GM18861 (cell line): ENCODE measurements around the gene RND1.
"Not testable (repeated sequence)": the region's sequence is repeated elsewhere in the genome, so short reads cannot be mapped to it uniquely, and the experiment has no call there.

ENCODE experiments used
- ATAC-seq: cut with Tn5 transposase; IDR thresholded peaks from one replicate; pipeline ENCODE4 v1.9.1; 2021; ENCODE audit not compliant: unreplicated experiment

RND1 gene

DNA sequence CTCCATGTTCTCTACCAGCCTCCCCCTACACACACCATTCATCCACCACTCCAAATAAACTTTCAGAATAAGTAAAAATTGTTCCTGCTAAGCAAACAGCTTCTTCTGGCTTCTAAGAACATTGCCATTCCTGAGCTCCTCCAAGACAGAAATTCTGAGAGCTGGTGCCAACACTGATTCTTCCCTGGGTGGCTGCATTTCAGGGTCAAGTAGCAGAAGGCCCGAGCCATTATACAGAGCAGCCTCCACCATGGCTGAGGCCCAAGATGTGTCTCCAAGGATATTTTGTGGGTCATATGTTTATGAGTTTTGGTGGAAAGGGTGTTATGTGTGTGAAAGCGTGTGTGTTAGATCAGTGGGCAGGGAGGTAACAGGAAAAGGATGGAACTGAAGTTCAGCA is 3.5 kb upstream of the RND1 start:
- no peak for ATAC-seq

GRCh38 chr12:48868451-48868850 is 2.8 kb upstream of the RND1 start:
- ATAC-seq, result no peak

DNA sequence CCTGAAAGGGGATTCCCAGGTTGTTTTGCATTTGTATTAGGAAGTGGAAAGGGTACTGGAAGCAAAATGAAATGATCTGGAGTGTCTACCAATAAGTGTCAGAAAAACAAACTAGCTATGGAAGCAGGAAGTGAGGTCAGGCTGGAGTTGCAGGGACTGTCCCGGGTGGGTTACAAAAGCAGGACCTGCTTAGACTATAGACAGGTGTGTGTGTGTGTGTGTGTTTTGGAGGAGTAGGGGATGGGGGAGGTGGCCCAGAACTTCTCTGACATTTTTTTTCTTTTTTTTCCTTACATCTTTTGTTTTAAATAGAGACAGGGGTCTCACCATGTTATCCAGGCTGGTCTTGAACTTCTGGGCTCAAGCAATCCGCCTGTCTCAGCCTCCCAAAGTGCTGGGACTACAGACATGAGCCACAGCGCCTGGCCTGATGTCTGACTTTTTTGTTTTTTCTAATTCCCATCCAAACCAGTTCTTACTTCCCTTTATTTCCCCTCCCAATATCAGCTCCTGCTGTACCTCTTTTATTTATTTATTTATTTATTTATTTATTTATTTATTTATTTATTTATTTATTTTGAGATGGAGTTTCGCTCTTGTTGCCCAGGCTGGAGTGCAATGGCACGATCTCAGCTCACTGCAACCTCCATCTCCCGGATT is 512 bp upstream of the RND1 start:
- no peak for ATAC-seq

GRCh38 chr12:48863291-48863690 is 2.4 kb downstream of the RND1 start:
- no peak for ATAC-seq

DNA sequence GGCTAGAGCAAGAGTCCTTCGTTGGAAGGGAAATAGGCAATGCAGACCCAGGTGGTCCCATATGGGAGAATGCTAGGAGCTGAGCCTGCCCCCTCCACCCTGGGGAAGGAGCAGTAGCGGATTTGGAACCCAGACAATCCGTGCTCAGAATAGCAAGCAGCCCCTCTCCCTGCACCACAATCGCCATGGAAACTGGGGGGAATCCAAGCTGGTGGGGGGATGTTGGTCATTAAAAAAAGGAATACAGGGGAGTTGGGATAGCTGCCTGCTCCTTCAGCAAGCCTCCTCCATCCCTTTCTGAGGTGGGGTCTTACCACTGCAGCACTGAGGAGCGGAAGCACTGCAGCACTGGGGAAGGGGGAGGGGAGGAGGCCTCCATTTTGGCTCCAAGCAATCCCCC is 2.9 kb downstream of the RND1 start:
- no peak for ATAC-seq

DNA sequence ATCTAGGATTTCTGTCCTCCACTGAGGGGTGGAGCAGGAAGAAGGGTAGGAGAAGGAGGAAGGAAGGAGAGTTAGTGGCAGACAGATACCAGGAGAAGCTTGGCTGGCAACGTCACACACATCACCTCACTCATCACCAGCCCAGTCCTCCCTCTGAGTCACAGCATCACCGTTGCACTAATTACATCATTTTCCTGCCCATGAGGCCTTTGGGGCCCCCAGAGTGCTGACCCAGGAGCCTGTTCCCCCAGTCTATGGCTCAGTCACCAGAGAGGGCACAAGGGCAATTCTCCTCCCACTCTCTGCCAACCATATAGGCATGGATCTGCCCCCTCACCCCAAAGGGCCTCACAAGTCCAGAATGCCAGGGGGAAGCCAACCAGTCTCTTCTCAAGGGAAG is 4.6 kb downstream of the RND1 start:
- no peak for ATAC-seq

DNA sequence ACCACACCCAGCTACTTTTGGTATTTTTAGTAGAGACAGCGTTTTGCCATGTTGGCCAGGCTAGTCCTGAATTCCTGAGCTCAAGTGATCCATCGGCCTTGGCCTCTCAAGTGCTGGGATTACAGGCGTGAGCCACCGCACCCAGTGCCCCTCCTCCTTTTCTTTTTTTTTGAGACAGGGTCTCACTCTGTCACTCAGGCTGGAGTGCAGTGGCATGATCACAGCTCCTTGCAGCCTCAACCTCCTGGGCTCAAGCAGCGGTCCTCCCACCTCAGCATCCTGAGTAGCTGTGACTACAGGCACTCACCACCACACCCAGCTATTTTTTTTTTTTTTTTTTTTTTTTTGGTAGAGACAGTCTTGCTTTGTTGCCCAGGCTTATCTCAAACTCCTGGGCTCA is 5.4 kb downstream of the RND1 start:
- ATAC-seq, result not testable (repeated sequence)

GRCh38 chr12:48859607-48860006 is 6.1 kb downstream of the RND1 start:
- ATAC-seq, result no peak

- no peak for ATAC-seq
Measured at GRCh38 chr12:48858043-48858442, 7.6 kb downstream of the RND1 start.

DNA sequence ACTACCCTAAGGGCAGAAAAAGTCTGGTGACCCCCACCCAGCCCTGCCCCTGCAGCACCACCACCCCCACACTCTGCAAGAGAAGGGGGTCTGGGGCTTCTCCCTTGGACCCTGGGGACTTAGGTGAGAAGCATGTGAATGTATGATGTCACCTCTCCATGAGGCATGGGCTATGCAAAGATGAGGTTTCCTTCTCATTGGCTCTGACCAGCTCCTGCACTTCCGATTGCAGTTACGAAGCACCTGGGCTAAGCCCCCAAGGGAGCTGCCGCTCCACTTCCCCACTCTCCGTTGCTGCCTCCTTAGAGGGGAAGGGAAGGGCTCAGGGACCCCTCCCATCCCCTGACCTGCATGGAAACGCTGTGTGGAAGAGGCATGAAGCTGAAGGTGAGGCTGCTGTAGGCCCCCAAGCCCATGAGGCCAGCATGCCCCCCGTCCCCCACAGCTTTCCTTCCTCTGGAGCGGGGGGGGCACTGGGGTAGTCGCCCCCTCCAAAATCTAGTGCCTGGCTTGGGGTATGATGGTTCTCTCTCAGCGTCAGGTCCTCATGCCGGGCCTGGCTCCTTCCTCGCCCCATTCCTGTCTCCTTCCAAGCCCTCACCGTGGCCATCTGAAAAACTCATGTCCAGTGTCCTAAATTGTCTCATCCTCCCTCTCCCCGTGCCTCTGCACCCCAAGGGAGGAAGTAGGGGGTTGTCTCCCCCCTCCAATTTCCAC is 8.2 kb downstream of the RND1 start:
- no peak for ATAC-seq

GRCh38 chr12:48856379-48856778 is 9.3 kb downstream of the RND1 start:
- no peak for ATAC-seq

GRCh38 chr12:48854932-48855331 is 10.7 kb downstream of the RND1 start:
- not testable (repeated sequence) for ATAC-seq

GRCh38 chr12:48854488-48854887 is 11.2 kb downstream of the RND1 start:
- ATAC-seq, result no peak

DNA sequence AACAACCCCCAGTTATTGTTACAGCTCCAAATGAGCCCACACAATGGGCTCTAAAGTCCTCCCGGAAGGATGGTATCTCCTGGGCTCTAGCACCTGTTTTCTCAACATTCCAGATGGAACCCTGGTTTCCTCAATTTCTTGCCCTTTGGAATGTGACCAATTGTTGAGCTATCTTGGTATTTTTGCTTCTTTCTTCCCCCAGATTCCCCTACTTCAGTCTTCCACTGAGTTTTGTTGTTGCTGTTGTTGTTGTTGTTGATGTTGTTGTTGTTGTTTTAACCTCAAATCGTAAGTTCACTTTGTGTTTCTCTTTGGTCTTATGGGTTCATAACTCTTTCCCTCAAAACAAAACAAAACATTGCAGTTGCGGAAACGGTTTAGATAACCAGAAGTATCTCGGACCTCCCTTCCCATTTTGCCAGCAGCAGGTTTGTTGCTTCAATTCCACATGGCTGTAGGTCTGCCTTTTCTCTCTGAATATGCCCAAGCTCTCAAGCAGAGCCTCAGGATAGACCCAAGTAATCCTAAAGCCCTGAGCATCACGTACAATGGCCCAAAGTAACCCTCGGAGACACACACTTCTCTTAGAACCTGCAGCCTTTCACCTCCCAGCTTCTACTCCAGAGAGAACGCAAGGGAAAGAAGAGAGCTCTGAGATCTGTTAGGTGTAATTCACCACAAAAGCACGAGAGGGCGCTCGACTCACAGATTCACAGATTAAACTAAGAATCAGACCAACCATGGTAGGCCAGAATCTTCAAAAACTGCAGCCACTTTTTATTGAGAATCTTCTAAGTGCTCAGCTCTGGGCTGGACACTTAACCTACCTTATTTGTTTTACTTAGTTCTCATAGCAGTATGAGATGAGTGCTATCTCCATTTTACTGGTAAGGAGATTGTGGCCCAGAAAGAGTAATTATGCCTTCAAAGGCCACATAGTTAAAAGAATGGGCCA is 12.7 kb downstream of the RND1 start:
- ATAC-seq, result peak; percentile 40

DNA sequence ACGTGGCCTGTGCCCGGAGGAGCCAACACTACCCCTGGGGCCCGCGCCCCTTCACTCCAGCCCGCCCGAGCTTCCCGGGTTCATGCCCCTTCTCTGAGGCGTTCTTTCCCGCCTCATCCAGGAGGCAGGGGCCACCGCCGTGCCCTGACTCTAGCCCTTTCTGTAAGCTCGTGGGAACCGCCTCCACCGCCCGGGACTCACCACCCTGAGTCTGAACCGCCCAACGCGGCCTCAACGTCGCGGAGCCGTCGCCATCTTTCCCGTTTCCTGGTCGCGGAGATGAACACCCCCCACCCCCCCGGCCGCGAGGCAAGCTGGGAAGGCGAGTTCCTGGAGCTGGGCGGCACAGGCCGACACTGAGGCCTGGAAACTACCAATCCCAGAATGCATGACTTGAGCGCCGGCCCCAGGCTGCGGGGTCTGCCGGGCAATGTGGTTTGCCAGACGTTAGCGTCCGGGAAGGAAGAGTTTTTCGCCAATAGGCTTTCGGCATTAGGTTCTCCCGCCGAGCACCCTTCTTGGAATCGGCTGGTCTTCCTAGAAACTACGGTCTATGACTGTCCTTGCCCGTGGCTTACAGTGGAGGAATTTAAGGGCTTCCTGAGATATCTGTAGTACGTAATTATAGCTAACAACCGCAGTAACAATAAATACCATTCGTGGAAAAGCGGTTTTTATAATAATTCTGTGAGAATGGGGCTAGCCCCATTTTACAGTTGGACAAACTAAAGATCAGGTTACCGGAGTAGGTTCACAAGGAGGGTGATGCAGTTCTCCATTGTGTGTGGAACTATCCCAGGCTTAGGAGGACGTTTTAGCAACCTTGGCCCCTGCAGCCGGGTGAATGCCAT is 13.6 kb downstream of the RND1 start, which contains the start of gene DDX23:
Gene DDX23 (minus strand): TSS at position 281 of the 851 bp plus-strand sequence. CDS start 6,381 bp downstream, outside the sequence.
- ATAC-seq, result peak; percentile 91

- not testable (repeated sequence) for ATAC-seq
Measured at GRCh38 chr12:48842021-48842420, 23.6 kb downstream of the RND1 start.

DNA sequence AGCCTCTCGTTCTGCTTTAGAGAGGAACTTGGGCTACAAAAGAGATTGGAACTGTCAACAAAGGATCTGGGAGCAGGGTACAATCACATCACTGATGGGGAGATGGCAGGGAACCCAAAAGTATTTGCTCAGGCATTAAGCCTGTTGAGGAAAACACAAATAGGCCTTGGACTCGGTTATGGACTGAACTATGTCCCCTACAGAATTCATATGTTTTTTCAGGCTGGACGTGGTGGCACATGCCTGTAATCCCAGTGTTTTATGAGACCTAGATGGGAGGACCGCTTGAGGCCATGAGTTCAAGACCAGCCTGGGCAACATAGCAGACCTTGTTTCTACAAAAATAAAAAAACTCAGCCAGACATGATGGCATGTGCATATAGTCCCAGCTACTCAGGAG is 27.6 kb downstream of the RND1 start:
- ATAC-seq, result no peak

DNA sequence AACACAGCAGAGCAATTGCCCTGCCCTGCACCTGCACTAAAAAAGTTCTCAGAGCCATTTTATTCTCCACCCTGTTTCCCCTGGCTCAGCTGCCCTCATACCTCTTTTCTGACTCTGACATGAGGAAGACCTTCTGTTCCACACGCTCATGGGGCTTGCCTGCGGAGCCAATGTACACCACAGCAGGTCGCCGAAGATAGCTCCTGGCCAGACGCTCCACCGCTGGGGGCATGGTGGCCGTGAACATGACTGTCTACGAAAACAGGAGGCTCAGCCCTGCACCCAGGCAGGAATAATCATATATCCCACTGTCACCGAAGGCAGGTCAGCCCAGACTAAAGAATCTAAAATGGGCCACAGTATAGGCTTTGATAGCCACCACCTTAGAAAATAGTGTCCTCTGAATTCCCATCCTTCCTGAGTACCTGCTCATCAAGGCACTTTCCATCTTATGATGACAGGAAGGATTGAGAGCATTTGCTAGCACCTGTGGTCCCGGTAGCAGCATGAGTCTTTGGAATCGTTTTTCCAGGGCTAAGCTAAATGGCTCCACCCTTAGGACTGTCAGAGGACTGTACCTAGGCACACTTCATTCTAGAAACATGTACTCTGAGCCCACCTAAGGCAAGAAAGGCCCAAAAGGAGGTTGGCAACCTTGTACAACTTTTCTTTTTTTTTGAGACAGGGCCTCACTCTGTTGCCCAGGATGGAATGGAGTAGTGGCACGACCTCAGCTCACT is 33.2 kb downstream of the RND1 start:
- no peak for ATAC-seq

DNA sequence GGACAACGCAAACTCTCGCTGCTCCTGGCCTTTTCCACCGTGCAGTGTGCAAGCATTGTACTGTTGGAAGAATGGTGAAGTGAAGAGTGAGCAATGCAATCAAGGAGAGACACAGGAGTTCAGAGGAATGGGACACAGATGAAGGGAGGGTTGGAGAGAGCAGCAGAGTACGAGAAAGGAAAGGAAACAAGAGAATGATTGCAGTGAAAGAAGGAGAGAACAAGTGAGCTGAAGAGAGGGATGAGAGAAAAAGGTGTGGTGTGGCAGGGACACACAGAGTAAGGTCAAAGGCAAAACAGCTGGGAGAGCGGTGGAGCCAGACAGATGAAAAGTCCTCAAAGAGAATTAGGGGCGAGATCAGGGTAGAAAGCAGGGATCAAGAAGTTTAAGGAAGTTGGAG is 34.4 kb downstream of the RND1 start:
- no peak for ATAC-seq
